Measurements from ENCODE around the gene SPEG.

Gene SPEG

DNA sequence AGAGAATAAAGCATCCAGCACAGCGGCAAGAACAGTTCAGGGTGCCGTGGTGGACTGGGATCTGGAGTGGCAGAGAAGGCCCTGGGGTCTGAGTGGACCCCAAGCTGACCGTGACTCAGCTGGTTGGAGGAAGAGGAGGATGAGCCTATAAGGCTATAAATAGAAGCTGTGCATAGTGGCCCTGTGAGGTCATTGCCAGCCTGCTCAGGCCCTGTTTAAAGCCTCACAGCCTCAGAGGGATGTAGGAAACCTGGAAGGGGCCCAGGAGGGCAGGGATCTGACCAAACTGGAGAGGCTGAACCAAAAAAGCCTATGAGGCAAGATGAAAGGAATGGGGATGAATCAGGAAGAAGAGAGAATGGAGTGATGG, 27.8 kb upstream of the SPEG start:
- TF ChIP-seq, protein P1, sequence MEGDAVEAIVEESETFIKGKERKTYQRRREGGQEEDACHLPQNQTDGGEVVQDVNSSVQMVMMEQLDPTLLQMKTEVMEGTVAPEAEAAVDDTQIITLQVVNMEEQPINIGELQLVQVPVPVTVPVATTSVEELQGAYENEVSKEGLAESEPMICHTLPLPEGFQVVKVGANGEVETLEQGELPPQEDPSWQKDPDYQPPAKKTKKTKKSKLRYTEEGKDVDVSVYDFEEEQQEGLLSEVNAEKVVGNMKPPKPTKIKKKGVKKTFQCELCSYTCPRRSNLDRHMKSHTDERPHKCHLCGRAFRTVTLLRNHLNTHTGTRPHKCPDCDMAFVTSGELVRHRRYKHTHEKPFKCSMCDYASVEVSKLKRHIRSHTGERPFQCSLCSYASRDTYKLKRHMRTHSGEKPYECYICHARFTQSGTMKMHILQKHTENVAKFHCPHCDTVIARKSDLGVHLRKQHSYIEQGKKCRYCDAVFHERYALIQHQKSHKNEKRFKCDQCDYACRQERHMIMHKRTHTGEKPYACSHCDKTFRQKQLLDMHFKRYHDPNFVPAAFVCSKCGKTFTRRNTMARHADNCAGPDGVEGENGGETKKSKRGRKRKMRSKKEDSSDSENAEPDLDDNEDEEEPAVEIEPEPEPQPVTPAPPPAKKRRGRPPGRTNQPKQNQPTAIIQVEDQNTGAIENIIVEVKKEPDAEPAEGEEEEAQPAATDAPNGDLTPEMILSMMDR (IDR thresholded peaks at IDR 0.05) = no peak

DNA sequence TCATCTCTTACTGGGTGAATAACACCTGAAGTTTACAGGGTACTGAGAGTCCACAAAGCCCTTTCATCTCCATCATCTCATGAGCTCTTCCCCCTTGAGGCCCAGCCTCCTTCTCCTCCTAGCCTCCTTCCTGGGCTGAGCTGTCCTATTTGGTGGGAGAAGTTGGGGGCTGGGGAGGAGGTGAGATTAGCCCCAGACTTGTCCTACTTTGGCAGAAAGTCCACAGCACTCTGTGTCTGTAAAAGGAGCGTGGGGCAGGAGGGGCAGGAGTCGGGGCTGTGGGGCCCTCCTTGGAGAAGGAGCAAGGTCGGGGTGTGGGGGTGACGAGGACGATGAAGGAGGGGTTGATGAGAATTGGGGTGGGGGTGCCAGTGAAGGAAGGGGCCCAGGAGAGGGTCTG, 26.4 kb upstream of the SPEG start:
- TF ChIP-seq, protein P1 (IDR thresholded peaks at IDR 0.05) = no peak

DNA sequence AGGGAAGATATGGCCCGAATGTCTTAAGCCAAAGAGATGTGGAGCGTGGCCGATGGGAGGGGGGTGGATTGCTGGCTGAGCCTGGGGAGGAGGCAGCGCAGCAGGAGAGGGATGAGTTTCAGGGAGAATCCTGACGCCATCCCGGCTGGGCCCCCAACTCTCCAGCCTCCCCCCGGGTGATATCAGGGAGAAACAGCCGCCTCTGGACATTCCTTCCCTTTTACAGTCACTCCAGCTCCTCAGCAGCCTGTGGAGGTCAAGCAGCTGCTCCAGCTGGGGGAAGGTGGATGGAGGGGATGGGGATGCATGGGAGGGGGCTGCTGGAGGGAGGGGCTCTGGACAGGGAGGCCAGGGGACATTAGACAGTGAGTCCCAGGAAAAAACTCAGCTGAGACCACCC, 26.0 kb upstream of the SPEG start:
- TF ChIP-seq, protein P1 (IDR thresholded peaks at IDR 0.05) = no peak

DNA sequence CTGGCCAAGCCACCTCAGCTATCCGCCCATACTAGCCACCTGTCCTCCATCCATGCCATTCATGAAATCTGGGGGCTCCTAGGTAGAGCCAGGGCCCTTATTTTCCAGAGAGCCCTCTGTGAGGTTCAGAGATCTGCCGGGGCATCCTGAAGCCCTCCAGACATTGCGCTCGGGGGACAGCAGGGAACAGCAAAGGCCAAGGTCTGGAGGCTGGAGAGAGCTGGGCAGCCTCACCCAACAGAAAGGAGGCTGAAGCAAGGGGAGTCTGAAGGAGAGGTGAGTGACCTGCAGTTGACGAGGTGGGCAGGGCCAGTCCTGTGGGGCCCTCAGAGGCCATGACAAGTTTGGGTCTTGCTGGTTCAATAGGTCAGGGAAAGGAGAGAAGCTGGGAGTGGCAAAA, 25.0 kb upstream of the SPEG start:
- TF ChIP-seq, protein P1 (IDR thresholded peaks at IDR 0.05) = no peak

DNA sequence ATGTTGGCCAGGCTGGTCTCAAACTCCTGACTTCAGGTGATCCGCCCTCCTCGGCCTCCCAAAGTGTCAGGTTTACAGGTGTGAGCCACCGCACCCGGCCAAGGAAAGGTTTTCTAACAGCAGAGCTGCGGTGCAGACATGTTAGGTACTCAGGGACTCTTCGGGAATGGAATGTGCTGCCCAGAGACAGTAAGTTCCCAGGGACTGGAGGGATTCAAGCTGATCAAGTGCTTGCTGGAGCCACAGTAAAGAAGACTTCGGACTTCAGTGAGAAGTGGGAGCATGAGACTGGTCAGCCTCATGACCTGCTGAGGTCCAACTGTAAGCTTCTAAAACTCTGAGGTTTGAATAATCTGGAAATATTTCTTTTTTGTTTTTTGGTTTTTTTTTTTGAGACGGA, 24.3 kb upstream of the SPEG start:
- TF ChIP-seq, protein P1 (IDR thresholded peaks at IDR 0.05) = no peak

DNA sequence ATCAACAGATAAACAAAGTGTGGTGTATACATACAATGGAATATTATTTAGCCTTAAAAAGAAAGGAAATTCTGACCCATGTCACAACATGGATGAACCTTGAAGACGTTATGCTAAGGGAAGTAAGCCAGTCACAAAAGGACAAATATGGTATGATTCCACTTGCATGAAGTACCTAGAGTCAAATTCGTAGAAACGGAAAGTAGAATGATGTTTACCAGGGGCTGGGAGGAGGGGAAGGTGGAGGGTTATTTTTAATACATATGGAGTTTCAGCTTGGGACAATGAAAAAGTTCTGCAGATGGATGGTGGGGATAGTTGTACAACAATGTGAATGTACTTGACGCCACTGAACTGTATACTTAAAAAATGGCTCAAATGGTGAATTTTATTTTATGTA, 19.8 kb upstream of the SPEG start:
- TF ChIP-seq, protein P1 (IDR thresholded peaks at IDR 0.05) = no peak

DNA sequence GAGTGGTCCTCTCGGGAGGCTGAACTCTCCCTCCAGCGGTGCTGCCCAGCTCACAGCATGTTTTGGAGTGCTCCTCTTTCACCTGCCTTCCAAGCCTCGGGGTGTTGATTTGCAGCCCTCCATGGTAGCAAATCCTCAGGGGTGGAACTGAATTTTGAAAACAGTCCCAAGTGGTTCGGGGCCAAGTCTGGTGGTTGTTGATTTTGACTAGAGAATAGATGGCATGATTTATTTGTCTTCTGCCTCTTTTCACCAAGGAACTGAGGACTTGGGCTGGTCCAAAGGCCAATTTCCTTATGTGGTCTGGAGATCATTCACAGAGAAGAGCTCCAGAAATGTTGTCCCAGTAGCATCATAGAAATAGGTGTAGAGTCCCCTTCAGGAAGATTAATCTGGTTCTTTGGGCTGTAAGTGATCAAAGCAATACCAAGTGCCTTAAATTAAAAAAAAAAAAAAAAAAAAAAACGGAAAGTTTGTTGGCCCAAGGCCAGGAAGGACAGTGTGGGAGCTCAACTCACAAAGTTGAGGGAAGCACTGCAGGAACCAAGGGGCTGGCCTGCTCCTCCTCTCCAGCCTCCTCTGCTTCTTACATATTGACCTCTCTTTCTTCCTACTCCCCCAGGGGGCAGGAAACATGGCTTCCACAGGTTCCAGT, 18.9 kb upstream of the SPEG start:
- TF ChIP-seq, protein P1 (IDR thresholded peaks at IDR 0.05) = no peak

DNA sequence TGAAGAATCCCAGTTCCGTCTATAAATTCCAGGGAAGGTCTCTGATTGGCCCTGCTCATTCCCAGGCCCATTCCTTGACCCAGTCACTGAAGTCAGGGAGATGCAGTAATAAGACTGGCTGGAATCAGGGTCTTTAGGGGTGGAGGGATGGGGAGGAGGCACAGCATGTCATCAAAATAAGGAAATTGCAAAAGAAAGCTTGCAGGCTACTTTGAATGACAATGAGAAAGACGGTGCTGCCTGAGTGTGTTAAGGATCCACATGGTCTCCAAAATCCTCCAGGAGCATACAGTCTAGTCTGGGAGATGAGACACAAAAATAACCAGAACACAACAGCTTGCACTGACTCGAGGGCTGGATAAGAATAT, 18.4 kb upstream of the SPEG start:
- TF ChIP-seq, protein P1 (IDR thresholded peaks at IDR 0.05) = no peak
